HepG2 (cell line): ENCODE results near the gene UBTD1. TPM values are rescaled to one million over a fixed set of nuclear protein-coding genes. Genes with fewer than 3 reads are reported as not detected.
A peak's percentile ranks its signal among the peaks of the same experiment; 100 is the strongest.

Source experiments
- AHR ChIP-seq: IDR thresholded peaks from 2 replicates; pipeline ENCODE4 v1.6.1; 2018; ENCODE audit warnings: missing genetic modification reagents, missing compliant biosample characterization
- CC2D1A ChIP-seq: sonication (generic); formaldehyde crosslinking; IDR thresholded peaks from 2 replicates; pipeline ENCODE4 v1.8.1; 2023; ENCODE audit warnings: mild to moderate bottlenecking, missing genetic modification reagents
- ELF3 ChIP-seq: IDR thresholded peaks from 2 replicates; pipeline ENCODE4 v1.6.1; 2016; ENCODE audit warnings: missing genetic modification reagents, missing compliant biosample characterization
- FOSL2 ChIP-seq: sonication (generic); formaldehyde crosslinking; IDR thresholded peaks from 2 replicates; pipeline ENCODE4 v1.4.0; 2020; ENCODE audit warnings: missing genetic modification reagents
- HOXA3 ChIP-seq: sonication (generic); formaldehyde crosslinking; IDR thresholded peaks from 2 replicates; pipeline ENCODE4 v1.5.0; 2020; ENCODE audit warnings: missing genetic modification reagents
- JARID2 ChIP-seq: sonication (generic); formaldehyde crosslinking; IDR thresholded peaks from 2 replicates; pipeline ENCODE4 v1.8.1; 2023; ENCODE audit warnings: missing genetic modification reagents, inconsistent platforms; ENCODE audit not compliant: insufficient replicate concordance
- KLF11 ChIP-seq: IDR thresholded peaks from 2 replicates; pipeline ENCODE4 v1.6.1; 2016; ENCODE audit warnings: missing compliant biosample characterization
- MED13 ChIP-seq: sonication (generic); formaldehyde crosslinking; IDR thresholded peaks from 2 replicates; pipeline ENCODE4 v1.5.0; 2020; ENCODE audit warnings: missing genetic modification reagents
- MYNN ChIP-seq: sonication (generic); formaldehyde crosslinking; IDR thresholded peaks from 2 replicates; pipeline ENCODE4 v1.4.0; 2020; ENCODE audit warnings: mild to moderate bottlenecking, low read depth, missing genetic modification reagents
- MZF1 ChIP-seq: sonication (generic); formaldehyde crosslinking; IDR thresholded peaks from 2 replicates; pipeline ENCODE4 v1.8.1; 2023; ENCODE audit warnings: mild to moderate bottlenecking, missing genetic modification reagents, borderline replicate concordance
- NAIF1 ChIP-seq: sonication (generic); formaldehyde crosslinking; IDR thresholded peaks from 2 replicates; pipeline ENCODE4 v1.5.0; 2020; ENCODE audit warnings: mild to moderate bottlenecking, missing genetic modification reagents, borderline replicate concordance
- NFATC3 ChIP-seq: sonication (generic); formaldehyde crosslinking; IDR thresholded peaks from 2 replicates; pipeline ENCODE4 v1.5.1; 2020; ENCODE audit warnings: mild to moderate bottlenecking, missing genetic modification reagents
- PHF8 ChIP-seq: sonication (generic); formaldehyde crosslinking; IDR thresholded peaks from 2 replicates; pipeline ENCODE4 v1.5.0; 2020; ENCODE audit warnings: missing genetic modification reagents
- SRSF4 ChIP-seq: fragments of 200-400 bp; formaldehyde crosslinking; IDR thresholded peaks from one replicate; pipeline ENCODE4 v1.6.1; 2018; ENCODE audit warnings: mild to moderate bottlenecking, low read depth, low read length, moderate library complexity; ENCODE audit not compliant: poor library complexity, severe bottlenecking
- ZNF772 ChIP-seq: sonication (generic); formaldehyde crosslinking; IDR thresholded peaks from 2 replicates; pipeline ENCODE4 v1.5.0; 2020; ENCODE audit warnings: mild to moderate bottlenecking, missing genetic modification reagents
- polyA plus RNA-seq, 8 experiments: library from polyadenylated mRNA; depleted of rRNA in 3 of 8; stranded (reverse) in 7 of 8; unstranded in 1 of 8; fragments of >200 nt; fragmentation: Illumina TruSeq in 4 of 8; extraction: Trizol in 4 of 8; gene quantifications; 2 replicates each; pipeline versions ENCODE4 v1.2.1 to v1.2.3, GENCODE V29; 2011 to 2016; ENCODE audit warnings: low read depth in 4 of 8, missing spikeins in 1 of 8, mixed read lengths in 1 of 8; ENCODE audit not compliant: insufficient read depth in 1 of 8
- total RNA-seq, 5 experiments: library from RNA; depleted of rRNA; stranded (reverse); fragments of >200 nt; fragmentation: Illumina TruSeq; extraction: Trizol; gene quantifications; 2 replicates each; pipeline ENCODE4 v1.2.3, GENCODE V29; 2016; ENCODE audit warnings: low read depth in 1 of 5
- TF ChIP-seq, protein P1 (sequence below): IDR thresholded peaks from 2 replicates; pipeline ENCODE4 v1.6.1; 2016
- TF ChIP-seq, protein P2 (sequence below): IDR thresholded peaks from 2 replicates; pipeline ENCODE4 v1.6.1; 2012; ENCODE audit warnings: inconsistent platforms
- TF ChIP-seq, protein P3 (sequence below): sonication (generic); formaldehyde crosslinking; IDR thresholded peaks from 2 replicates; pipeline ENCODE4 v1.5.1; 2020; ENCODE audit warnings: missing genetic modification reagents, mild to moderate bottlenecking, borderline replicate concordance
- TF ChIP-seq, protein P4 (sequence below): sonication (generic); formaldehyde crosslinking; IDR thresholded peaks from 2 replicates; pipeline ENCODE4 v1.4.0; 2020; ENCODE audit warnings: missing genetic modification reagents, borderline replicate concordance
- TF ChIP-seq, protein P5 (sequence below): sonication (generic); formaldehyde crosslinking; IDR thresholded peaks from 2 replicates; pipeline ENCODE4 v1.5.0; 2020; ENCODE audit warnings: missing genetic modification reagents

The UBTD1 gene
- total and polyA plus RNA-seq, 2 of the 13 experiments (the other 11 are each of a cell fraction or from before 2014, with no cell fraction given), result 7.9 to 10.0 TPM

DNA sequence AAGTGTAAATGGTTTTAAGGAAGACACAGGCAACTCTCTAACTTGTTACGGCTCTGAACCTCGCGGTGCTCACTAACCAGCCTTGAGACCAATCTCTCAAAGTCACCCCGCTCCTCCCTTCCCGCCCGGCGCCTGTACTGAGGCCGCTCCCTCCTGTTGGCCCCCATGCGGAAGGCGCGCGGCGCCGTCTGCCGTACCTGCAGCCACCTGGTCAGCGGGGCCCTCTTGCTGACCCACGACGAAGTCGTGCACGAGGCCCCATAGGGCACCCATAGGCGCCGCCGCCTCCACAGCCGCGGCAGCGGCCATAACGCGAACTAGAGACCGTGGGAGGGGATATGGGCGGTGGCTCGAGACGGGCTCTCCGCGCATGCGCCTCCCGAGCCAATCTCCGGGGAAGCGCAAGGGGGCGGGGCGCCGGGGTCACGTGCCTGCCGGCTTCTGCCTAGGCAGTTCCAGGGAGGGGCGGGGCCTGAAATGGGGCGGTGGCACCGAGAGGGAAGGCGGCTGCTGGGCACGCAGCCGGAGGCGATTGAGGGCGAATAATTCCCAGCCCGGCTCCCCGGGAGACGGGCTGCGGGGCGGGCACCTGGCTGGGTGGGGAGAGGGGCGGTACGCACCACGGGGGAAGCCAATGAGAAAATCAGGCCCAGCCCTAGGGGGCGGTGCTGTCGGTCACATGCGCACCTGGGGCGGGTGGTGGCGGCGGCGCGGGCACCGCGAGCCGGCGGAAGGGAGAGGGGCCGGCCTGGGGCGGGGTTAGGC is 466 bp upstream of the UBTD1 start, which contains the start of gene MMS19 (continued):
- TF ChIP-seq, protein P1, sequence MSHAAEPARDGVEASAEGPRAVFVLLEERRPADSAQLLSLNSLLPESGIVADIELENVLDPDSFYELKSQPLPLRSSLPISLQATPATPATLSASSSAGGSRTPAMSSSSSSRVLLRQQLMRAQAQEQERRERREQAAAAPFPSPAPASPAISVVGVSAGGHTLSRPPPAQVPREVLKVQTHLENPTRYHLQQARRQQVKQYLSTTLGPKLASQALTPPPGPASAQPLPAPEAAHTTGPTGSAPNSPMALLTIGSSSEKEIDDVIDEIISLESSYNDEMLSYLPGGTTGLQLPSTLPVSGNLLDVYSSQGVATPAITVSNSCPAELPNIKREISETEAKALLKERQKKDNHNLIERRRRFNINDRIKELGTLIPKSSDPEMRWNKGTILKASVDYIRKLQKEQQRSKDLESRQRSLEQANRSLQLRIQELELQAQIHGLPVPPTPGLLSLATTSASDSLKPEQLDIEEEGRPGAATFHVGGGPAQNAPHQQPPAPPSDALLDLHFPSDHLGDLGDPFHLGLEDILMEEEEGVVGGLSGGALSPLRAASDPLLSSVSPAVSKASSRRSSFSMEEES (CRISPR knock-in tag), result peak; percentile 60
- TF ChIP-seq, protein P2, sequence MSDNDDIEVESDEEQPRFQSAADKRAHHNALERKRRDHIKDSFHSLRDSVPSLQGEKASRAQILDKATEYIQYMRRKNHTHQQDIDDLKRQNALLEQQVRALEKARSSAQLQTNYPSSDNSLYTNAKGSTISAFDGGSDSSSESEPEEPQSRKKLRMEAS, result peak; percentile 77
- TF ChIP-seq MYNN (CRISPR knock-in tag), result 0 out of 2 replicates have a peak, but pooled peaks have one; percentile 56
- no peak for TF ChIP-seq NAIF1 (CRISPR knock-in tag)
- TF ChIP-seq SRSF4, result no peak
- no peak for TF ChIP-seq CC2D1A
- TF ChIP-seq AHR (CRISPR knock-in tag), result no peak
- TF ChIP-seq PHF8 (CRISPR knock-in tag), result peak; percentile 95
- TF ChIP-seq, protein P3, sequence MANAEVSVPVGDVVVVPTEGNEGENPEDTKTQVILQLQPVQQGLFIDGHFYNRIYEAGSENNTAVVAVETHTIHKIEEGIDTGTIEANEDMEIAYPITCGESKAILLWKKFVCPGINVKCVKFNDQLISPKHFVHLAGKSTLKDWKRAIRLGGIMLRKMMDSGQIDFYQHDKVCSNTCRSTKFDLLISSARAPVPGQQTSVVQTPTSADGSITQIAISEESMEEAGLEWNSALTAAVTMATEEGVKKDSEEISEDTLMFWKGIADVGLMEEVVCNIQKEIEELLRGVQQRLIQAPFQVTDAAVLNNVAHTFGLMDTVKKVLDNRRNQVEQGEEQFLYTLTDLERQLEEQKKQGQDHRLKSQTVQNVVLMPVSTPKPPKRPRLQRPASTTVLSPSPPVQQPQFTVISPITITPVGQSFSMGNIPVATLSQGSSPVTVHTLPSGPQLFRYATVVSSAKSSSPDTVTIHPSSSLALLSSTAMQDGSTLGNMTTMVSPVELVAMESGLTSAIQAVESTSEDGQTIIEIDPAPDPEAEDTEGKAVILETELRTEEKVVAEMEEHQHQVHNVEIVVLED (CRISPR knock-in tag), result peak; percentile 35; the same call in 1 of the 2 replicates
- 0 out of 2 replicates have a peak, but pooled peaks have one; percentile 11 for TF ChIP-seq ELF3 (CRISPR knock-in tag)
- TF ChIP-seq JARID2 (CRISPR knock-in tag), result peak; percentile 70
- no peak for TF ChIP-seq FOSL2 (CRISPR knock-in tag)
- TF ChIP-seq HOXA3 (CRISPR knock-in tag), result no peak
- no peak for TF ChIP-seq MZF1 (CRISPR knock-in tag)
- TF ChIP-seq, protein P4, sequence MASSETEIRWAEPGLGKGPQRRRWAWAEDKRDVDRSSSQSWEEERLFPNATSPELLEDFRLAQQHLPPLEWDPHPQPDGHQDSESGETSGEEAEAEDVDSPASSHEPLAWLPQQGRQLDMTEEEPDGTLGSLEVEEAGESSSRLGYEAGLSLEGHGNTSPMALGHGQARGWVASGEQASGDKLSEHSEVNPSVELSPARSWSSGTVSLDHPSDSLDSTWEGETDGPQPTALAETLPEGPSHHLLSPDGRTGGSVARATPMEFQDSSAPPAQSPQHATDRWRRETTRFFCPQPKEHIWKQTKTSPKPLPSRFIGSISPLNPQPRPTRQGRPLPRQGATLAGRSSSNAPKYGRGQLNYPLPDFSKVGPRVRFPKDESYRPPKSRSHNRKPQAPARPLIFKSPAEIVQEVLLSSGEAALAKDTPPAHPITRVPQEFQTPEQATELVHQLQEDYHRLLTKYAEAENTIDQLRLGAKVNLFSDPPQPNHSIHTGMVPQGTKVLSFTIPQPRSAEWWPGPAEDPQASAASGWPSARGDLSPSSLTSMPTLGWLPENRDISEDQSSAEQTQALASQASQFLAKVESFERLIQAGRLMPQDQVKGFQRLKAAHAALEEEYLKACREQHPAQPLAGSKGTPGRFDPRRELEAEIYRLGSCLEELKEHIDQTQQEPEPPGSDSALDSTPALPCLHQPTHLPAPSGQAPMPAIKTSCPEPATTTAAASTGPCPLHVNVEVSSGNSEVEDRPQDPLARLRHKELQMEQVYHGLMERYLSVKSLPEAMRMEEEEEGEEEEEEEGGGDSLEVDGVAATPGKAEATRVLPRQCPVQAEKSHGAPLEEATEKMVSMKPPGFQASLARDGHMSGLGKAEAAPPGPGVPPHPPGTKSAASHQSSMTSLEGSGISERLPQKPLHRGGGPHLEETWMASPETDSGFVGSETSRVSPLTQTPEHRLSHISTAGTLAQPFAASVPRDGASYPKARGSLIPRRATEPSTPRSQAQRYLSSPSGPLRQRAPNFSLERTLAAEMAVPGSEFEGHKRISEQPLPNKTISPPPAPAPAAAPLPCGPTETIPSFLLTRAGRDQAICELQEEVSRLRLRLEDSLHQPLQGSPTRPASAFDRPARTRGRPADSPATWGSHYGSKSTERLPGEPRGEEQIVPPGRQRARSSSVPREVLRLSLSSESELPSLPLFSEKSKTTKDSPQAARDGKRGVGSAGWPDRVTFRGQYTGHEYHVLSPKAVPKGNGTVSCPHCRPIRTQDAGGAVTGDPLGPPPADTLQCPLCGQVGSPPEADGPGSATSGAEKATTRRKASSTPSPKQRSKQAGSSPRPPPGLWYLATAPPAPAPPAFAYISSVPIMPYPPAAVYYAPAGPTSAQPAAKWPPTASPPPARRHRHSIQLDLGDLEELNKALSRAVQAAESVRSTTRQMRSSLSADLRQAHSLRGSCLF (CRISPR knock-in tag), result no peak
- TF ChIP-seq MED13 (CRISPR knock-in tag), result no peak
- TF ChIP-seq, protein P5, sequence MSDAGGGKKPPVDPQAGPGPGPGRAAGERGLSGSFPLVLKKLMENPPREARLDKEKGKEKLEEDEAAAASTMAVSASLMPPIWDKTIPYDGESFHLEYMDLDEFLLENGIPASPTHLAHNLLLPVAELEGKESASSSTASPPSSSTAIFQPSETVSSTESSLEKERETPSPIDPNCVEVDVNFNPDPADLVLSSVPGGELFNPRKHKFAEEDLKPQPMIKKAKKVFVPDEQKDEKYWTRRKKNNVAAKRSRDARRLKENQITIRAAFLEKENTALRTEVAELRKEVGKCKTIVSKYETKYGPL (CRISPR knock-in tag), result no peak
- TF ChIP-seq ZNF772 (CRISPR knock-in tag), result no peak; the same call in 1 of the 2 replicates
- no peak for TF ChIP-seq NFATC3 (CRISPR knock-in tag)
- peak; percentile 88; the same call in 1 of the 2 replicates for TF ChIP-seq KLF11 (CRISPR knock-in tag)
